Fibroblast of villous mesenchyme (primary cell): ENCODE data around the gene CEP131. TPM values are rescaled to one million over a fixed set of nuclear protein-coding genes. Genes with fewer than 3 reads are reported as not detected.

Experiments used
- DNase-seq: peaks from one replicate; pipeline ENCODE4 v3.0.0-alpha.2; 2010; ENCODE audit warnings: low read depth
- H3K4me3 ChIP-seq: 2 replicates; pipeline ENCODE4 v1.5.1; 2011; ENCODE audit warnings: low read depth, mild to moderate bottlenecking, low read length
- CTCF ChIP-seq: IDR thresholded peaks from 2 replicates; pipeline ENCODE4 v1.5.1; 2012; ENCODE audit warnings: low read depth, mild to moderate bottlenecking, low read length; ENCODE audit not compliant: insufficient read depth
- total RNA-seq: library from RNA; depleted of rRNA; stranded (reverse); fragments of >200 nt; gene quantifications from 2 replicates; pipeline ENCODE4 v1.2.3, GENCODE V29; 2012

CEP131 gene
- total RNA-seq, 1 donor, result 9.9 TPM

GRCh38 chr17:81140018-81140417 is 82.7 kb downstream of the CEP131 start:
- TF ChIP-seq CTCF, result no peak
- no peak overlapping the region for H3K4me3 ChIP-seq
- no peak for DNase-seq

Other genes with a start within 250 kb of the CEP131 start
- gene CHMP6, start 231.1 kb downstream of the CEP131 start, total RNA-seq, result 19.4 and 24.2 TPM in 2 replicates
- gene BAIAP2, start 187.8 kb downstream of the CEP131 start, total RNA-seq, result 12.6 and 25.0 TPM in 2 replicates
- not detected in 2 replicates for gene PVALEF, start 57.5 kb downstream of the CEP131 start, total RNA-seq
- gene AATK, start 56.7 kb downstream of the CEP131 start, total RNA-seq, result under 0.01 and 0.32 TPM in 2 replicates
- gene TEPSIN, start 16.1 kb upstream of the CEP131 start, total RNA-seq, result 13.2 and 17.7 TPM in 2 replicates
- gene NDUFAF8, start 16.4 kb upstream of the CEP131 start, total RNA-seq, result 31.5 and 32.2 TPM in 2 replicates
- gene SLC38A10, start 72.3 kb upstream of the CEP131 start, total RNA-seq, result 51.4 and 57.3 TPM in 2 replicates
- 6.5 and 8.4 TPM in 2 replicates for gene BAHCC1, start 172.5 kb upstream of the CEP131 start, total RNA-seq